GM19099 (cell line): ENCODE measurements around the gene C9orf50.

Experiments
- POLR2A ChIP-seq: IDR thresholded peaks from 3 replicates; pipeline ENCODE4 v1.6.1; 2011; ENCODE audit warnings: low read depth; ENCODE audit not compliant: insufficient read length; ENCODE audit errors: extremely low read depth

Gene C9orf50, protein sequence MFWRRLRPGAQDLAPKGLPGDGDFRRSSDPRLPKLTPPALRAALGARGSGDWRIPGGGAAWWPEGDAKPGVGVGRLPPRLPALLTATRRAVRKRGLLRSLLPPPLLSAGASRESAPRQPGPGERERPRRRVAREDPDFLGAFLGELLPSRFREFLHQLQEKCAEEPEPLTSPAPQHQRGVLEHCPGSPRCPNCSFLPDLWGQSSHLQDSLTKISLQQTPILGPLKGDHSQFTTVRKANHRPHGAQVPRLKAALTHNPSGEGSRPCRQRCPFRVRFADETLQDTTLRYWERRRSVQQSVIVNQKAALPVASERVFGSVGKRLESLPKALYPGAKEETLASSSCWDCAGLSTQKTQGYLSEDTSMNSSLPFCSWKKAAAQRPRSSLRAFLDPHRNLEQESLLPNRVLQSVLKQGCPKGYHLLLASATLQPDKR

DNA sequence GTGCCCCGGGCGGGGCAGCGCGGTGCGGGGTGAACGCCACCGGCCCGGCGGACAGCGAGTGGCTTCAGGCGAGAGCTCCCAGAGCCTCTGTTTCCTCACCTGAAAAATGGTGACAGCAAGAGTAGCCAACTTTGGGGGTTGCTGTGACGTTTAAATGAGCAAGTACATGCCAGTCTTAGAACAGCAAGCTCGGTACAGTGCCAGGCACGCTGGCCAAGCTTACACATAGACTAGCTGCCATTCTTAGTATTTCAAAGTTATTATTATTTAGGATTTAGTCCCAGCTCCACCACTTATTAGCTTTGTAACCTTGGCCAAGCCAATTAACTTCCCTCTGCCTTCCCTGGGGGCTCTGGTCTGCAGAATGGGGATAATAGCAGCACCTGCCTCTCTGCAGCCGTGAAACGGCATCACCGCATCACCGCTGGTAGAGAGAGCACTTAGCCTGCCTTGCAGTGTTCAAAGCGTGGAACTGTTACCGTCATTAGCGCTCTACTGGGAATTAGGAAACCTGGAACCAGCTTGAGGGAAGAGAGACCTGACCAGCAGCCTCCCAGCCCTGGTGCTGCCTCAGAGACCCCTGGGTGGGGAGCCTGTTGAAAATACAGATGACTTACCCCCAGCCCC lies at the start of gene C9orf50:
Gene C9orf50 (minus strand): TSS at position 433 of the 627 bp plus-strand sequence. CDS start 527 bp downstream, outside the sequence.
- no peak for TF ChIP-seq POLR2A

GRCh38 chr9:129669946-129670345 lies 49.0 kb upstream of the C9orf50 start:
- TF ChIP-seq POLR2A = no peak

DNA sequence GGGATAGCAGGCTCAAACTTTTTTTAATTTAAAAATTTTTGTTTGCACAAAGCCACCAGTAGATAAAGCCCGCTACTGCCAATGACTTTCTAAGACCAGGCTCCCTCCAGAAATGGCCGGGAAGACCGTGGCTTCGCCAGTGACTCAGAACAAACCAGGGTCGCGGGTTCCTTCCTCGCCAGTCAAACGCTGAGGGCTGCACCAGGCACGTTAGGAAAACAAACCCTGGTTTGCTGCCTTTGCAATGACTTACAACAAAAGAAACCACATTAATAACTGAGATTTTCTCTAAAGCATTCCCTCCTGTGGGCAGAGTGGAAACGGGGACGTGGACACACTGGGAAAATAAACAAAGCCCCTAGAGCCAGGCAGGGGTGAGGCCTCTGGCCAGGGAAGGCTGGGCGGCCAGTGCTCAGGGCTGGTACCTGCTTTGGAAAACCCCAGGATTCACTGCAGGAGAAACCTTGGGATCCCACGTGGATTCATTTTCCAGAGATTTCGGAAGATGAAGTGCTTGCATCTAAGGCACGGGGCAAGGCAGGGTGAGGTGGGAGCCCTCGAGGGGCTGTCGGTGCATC lies 48.3 kb upstream of the C9orf50 start:
- TF ChIP-seq POLR2A = no peak

DNA sequence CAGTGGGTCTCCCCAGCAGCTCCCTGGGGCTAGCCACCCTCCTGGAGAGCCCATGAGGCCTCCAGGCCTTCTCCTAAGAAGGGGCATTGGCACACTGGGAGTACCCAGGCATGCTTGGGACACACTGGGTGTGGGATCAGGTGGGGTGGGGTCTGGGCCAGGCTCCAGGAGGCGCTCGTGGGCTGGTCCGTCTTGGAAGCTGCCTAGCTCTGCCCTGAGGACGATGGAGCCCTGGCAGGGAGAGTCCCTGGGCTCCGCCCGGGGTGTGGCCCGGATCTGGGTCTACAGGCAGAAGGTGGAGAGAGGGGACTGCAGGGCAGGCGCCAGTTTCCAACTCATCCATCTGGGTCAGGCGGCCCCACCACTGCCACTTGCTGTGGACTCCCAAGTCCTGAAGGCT lies 46.9 kb upstream of the C9orf50 start:
- TF ChIP-seq POLR2A = no peak

- no peak for TF ChIP-seq POLR2A
These were observed 46.5 kb upstream of the C9orf50 start for GRCh38 chr9:129667378-129667777.

DNA sequence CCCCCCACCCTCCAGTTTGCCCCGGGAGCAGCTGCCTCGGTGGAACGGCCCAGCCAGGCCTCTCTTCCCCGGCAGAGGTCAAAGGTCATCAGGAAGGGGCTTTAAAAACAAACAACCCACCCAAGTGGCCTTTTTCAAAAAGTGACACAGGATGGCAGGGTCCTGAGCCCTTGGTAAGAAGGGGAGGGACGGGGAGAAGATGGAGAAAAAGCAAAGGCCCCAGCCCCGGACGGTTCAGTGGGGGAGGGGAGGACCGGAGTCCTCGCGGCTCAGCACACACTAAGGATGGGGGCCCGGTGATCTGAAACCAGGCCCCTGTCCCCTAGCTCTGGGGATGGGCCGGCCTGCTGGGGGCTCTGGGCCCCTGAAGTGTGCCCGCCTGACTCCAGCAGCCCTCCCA lies 45.7 kb upstream of the C9orf50 start:
- TF ChIP-seq POLR2A = no peak

DNA sequence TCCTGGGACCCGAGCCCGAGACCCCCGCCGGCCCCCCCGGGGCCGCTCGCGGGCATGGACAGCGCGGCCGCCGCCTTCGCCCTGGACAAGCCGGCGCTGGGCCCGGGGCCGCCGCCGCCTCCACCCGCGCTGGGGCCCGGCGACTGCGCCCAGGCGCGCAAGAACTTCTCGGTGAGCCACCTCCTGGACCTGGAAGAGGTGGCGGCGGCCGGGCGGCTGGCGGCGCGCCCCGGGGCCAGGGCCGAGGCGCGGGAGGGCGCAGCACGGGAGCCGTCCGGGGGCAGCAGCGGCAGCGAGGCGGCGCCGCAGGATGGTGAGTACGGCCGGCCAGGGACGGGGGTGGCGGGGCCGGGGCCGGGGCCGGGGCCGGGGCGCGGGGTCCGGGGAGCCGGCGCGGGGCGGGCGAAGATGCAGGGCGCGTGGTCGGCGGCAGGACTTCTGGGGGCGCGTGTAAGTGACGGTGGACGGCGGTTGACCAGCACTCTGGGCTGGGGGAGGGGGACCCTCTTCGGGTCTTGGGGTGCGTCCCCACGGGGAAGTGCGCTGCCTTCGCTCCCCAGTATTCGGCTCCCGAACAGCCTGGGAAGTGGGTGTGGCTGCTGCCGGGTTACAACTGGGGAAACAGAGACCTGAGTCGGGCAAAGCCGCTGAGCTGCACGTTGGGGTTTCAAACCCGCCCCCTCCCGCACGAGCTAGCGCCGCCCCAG lies 45.1 kb upstream of the C9orf50 start:
- no peak for TF ChIP-seq POLR2A

DNA sequence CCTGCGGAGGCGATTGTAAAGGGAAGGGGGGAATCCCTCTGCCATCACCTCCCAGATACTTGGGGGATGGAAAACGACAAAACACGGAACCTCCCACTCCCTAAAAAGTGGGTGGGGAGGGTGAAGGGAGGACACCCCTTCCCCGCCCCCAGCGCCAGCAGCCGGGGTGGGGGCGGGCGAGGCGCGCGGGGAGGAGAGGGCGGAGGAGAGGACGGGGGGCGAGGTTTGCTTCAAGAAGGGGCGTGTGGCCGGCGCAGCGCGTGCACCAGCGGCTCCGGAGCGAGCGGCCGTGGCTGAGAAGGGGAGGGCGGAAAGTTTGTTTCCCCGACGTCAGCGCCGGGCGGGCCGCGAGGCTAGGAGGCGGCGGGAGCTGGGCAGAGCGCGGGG lies 44.5 kb upstream of the C9orf50 start, which contains the start of gene PRRX2:
Gene PRRX2 (plus strand): TSS at position 259 of the 387 bp plus-strand sequence. CDS start 221 bp downstream, outside the sequence.
- no peak for TF ChIP-seq POLR2A

GRCh38 chr9:129664746-129665388 lies 44.0 kb upstream of the C9orf50 start:
- TF ChIP-seq POLR2A = no peak

GRCh38 chr9:129661029-129661428 lies 40.1 kb upstream of the C9orf50 start:
- TF ChIP-seq POLR2A = no peak

GRCh38 chr9:129656795-129657390 lies 36.0 kb upstream of the C9orf50 start:
- no peak for TF ChIP-seq POLR2A

DNA sequence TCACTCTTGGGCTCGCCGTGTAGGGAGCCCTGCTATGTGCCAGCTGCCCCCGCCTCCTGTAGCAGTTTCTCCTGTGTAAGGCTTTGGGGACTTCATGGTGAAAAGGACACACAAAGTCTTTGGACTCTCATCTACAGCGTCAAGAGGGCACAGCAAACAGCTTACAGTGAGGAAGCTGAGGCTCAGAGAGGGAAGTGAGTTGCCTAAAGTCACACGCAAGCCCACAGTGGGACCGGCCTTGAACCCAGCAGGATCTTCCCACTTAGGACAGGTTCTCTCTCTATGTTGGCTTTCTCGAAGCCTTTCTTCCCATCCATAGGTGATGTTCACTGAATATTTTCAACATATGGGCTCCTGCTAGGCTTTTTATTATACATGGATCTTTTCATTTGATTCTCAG lies 34.8 kb upstream of the C9orf50 start:
- TF ChIP-seq POLR2A = no peak

DNA sequence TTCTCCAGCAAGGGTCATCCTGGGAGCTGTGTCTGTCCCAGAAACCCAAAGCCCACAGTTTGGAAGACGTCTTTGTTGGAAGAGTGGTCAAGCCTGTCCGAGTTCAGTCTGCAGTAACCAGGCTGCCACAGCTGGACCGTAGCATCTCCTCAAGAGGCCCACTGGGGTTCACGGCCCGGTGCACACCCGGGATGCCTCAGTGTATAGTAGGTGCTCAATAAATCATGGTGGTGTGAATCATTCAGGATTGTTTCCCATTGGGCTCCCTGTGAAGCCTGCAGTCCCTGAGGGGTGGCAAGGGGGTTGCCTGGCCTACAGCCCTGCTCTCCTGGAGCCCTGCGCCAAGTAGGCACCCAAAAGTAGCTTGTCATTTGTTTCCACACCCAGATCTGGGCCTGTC lies 34.3 kb upstream of the C9orf50 start:
- no peak for TF ChIP-seq POLR2A

- no peak for TF ChIP-seq POLR2A
These were observed 33.7 kb upstream of the C9orf50 start for GRCh38 chr9:129654554-129655040.
